WTC11 (cell line): ENCODE results near the gene IFNAR1. TPM values are rescaled to one million over a fixed set of nuclear protein-coding genes. Genes with fewer than 3 reads are reported as not detected.

Experiments used
- ATAC-seq: fragments of 200-7000 bp; cut with Tn5 transposase; 2 replicates; pipeline ENCODE4 v1.10.0; 2021; ENCODE audit warnings: mild to moderate bottlenecking, moderate library complexity
- CTCF ChIA-PET: fragments of 300-600 bp; sonication (Branson Sonifier 250); formaldehyde crosslinking; loops from one replicate; lab custom pipeline; 2021; ENCODE audit warnings: antibody characterized with exemption; lab: Charles Lee
- POLR2A ChIA-PET: fragments of 350-600 bp; sonication (Branson Sonifier 250); formaldehyde crosslinking; loops from one replicate; lab custom pipeline; 2021; ENCODE audit warnings: antibody characterized with exemption; lab: Charles Lee
- DNase-seq: peaks from one replicate; pipeline ENCODE4 v3.0.0; 2021; ENCODE audit warnings: low spot score
- H3K27ac Mint-ChIP-seq: 2 replicates; pipeline ENCODE4 v1.8.0; 2021; ENCODE audit warnings: mixed read lengths
- H3K27me3 Mint-ChIP-seq: 2 replicates; pipeline ENCODE4 v1.8.0; 2021; ENCODE audit warnings: low read depth, mild to moderate bottlenecking, moderate library complexity, mixed read lengths
- H3K36me3 Mint-ChIP-seq: 2 replicates; pipeline ENCODE4 v1.8.0; 2021; ENCODE audit warnings: mixed read lengths
- H3K4me1 Mint-ChIP-seq: 2 replicates; pipeline ENCODE4 v1.8.0; 2022; ENCODE audit warnings: mixed read lengths
- H3K4me3 Mint-ChIP-seq: 2 replicates; pipeline ENCODE4 v1.8.0; 2021; ENCODE audit warnings: mild to moderate bottlenecking, moderate library complexity, mixed read lengths
- H3K9me3 Mint-ChIP-seq: 2 replicates; pipeline ENCODE4 v1.8.0; 2021; ENCODE audit warnings: mixed read lengths
- ATF1 ChIP-seq: sonication (generic); formaldehyde crosslinking; IDR thresholded peaks from 2 replicates; pipeline ENCODE4 v1.8.1; 2023; ENCODE audit warnings: mild to moderate bottlenecking, moderate library complexity, missing genetic modification reagents
- ETV6 ChIP-seq: sonication (generic); formaldehyde crosslinking; IDR thresholded peaks from 2 replicates; pipeline ENCODE4 v1.8.1; 2022; ENCODE audit warnings: mild to moderate bottlenecking, missing genetic modification reagents
- FOXK1 ChIP-seq: sonication (generic); formaldehyde crosslinking; IDR thresholded peaks from 2 replicates; pipeline ENCODE4 v1.8.0; 2022; ENCODE audit warnings: mild to moderate bottlenecking, moderate library complexity, missing genetic modification reagents
- FOXP1 ChIP-seq: sonication (generic); formaldehyde crosslinking; IDR thresholded peaks from 2 replicates; pipeline ENCODE4 v1.8.0; 2022; ENCODE audit warnings: missing genetic modification reagents, mild to moderate bottlenecking, moderate library complexity, borderline replicate concordance
- HMGA2 ChIP-seq: fragments of 250-450 bp; sonication (Bioruptor Pico); IDR thresholded peaks from 2 replicates; pipeline ENCODE4 v1.4.0; 2021; ENCODE audit warnings: mild to moderate bottlenecking, moderate library complexity
- IRF2 ChIP-seq: sonication (generic); formaldehyde crosslinking; IDR thresholded peaks from 2 replicates; pipeline ENCODE4 v1.8.0; 2022; ENCODE audit warnings: low read depth, missing genetic modification reagents, borderline replicate concordance
- KAT7 ChIP-seq: sonication (generic); formaldehyde crosslinking; IDR thresholded peaks from 2 replicates; pipeline ENCODE4 v1.8.1; 2023; ENCODE audit warnings: missing genetic modification reagents, mild to moderate bottlenecking, borderline replicate concordance
- MXD4 ChIP-seq: fragments of 250-450 bp; sonication (Bioruptor Pico); IDR thresholded peaks from 2 replicates; pipeline ENCODE4 v1.8.0; 2021; ENCODE audit warnings: mild to moderate bottlenecking, moderate library complexity, borderline replicate concordance
- NFATC4 ChIP-seq: fragments of 250-450 bp; sonication (Bioruptor Pico); IDR thresholded peaks from 2 replicates; pipeline ENCODE4 v1.9.0; 2021; ENCODE audit warnings: mild to moderate bottlenecking
- NFE2L1 ChIP-seq: sonication (generic); formaldehyde crosslinking; IDR thresholded peaks from 2 replicates; pipeline ENCODE4 v1.8.1; 2023; ENCODE audit warnings: missing genetic modification reagents
- NR1H2 ChIP-seq: sonication (generic); formaldehyde crosslinking; IDR thresholded peaks from 2 replicates; pipeline ENCODE4 v1.9.0; 2021; ENCODE audit warnings: mild to moderate bottlenecking, moderate library complexity, missing genetic modification reagents
- SOX15 ChIP-seq: fragments of 250-450 bp; sonication (Bioruptor Pico); IDR thresholded peaks from 2 replicates; pipeline ENCODE4 v1.9.0; 2021; ENCODE audit warnings: mild to moderate bottlenecking
- SP1 ChIP-seq: sonication (generic); formaldehyde crosslinking; conservative IDR thresholded peaks from 2 replicates; pipeline ENCODE4 v1.8.1; 2022; ENCODE audit warnings: missing genetic modification reagents
- ZNF232 ChIP-seq: sonication (generic); formaldehyde crosslinking; IDR thresholded peaks from 2 replicates; pipeline ENCODE4 v1.8.0; 2022; ENCODE audit warnings: mild to moderate bottlenecking, missing genetic modification reagents
- ZNF396 ChIP-seq: fragments of 250-450 bp; sonication (Bioruptor Pico); IDR thresholded peaks from 2 replicates; pipeline ENCODE4 v1.8.0; 2021; ENCODE audit warnings: mild to moderate bottlenecking, moderate library complexity, borderline replicate concordance
- total RNA-seq: library from RNA; stranded (reverse); gene quantifications from 3 replicates; pipeline ENCODE4 v1.2.3, GENCODE V29; 2021
- TF ChIP-seq, protein P1 (sequence below): sonication (generic); formaldehyde crosslinking; IDR thresholded peaks from 2 replicates; pipeline ENCODE4 v1.8.0; 2022; ENCODE audit warnings: mild to moderate bottlenecking, missing genetic modification reagents
- TF ChIP-seq, protein P2 (sequence below): fragments of 250-450 bp; sonication (Bioruptor Pico); conservative IDR thresholded peaks from 2 replicates; pipeline ENCODE4 v1.9.0; 2021; ENCODE audit warnings: mild to moderate bottlenecking
- TF ChIP-seq, protein P3 (sequence below): sonication (generic); formaldehyde crosslinking; IDR thresholded peaks from 2 replicates; pipeline ENCODE4 v1.8.1; 2023; ENCODE audit warnings: mild to moderate bottlenecking, missing genetic modification reagents, moderate library complexity
- TF ChIP-seq, protein P4 (sequence below): sonication (generic); formaldehyde crosslinking; IDR thresholded peaks from 2 replicates; pipeline ENCODE4 v1.8.0; 2022; ENCODE audit warnings: mild to moderate bottlenecking, missing genetic modification reagents
- TF ChIP-seq, protein P5 (sequence below): sonication (generic); formaldehyde crosslinking; IDR thresholded peaks from 2 replicates; pipeline ENCODE4 v1.8.1; 2023; ENCODE audit warnings: mild to moderate bottlenecking, missing genetic modification reagents, borderline replicate concordance
- TF ChIP-seq, protein P6 (sequence below): sonication (generic); formaldehyde crosslinking; IDR thresholded peaks from 2 replicates; pipeline ENCODE4 v1.8.1; 2023; ENCODE audit warnings: mild to moderate bottlenecking, missing genetic modification reagents, moderate library complexity

IFNAR1 gene
- total RNA-seq, 1 experiment from 2014 or later, result 12.2 TPM

DNA sequence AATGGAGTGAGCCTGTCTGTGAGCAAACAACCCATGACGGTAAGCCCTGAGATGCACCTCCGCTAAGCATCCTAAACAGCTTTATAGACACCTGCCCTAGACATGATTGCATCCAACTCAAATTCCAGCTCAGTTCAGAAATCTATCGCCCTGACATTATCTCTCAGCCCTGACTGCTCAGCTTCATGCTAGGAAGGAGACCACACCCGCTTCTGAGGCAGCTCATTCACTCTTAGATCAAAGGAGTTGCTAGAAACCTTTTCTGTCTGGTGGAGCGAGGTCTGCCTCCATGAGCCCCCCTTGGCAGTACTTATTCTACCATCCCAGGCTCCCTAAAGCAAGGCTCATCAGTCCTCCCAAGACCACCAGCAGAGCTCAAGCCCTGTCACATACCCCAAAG is 41.6 kb upstream of the IFNAR1 start:
- ChIA-PET CTCF (interaction anchor here (2.2 kb wide), 1 partner anchor 78 kb away, joined by 7 read pairs; no protein-coding TSS in a partner anchor), POLR2A (interaction anchor here (1.0 kb wide), 1 partner anchor 42 kb away, joined by 3 read pairs; the partner anchor contains the start of gene IFNAR1)
- TF ChIP-seq, protein P1, sequence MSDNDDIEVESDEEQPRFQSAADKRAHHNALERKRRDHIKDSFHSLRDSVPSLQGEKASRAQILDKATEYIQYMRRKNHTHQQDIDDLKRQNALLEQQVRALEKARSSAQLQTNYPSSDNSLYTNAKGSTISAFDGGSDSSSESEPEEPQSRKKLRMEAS (CRISPR knock-in tag), result no peak
- TF ChIP-seq NR1H2 (CRISPR knock-in tag), result no peak
- no peak for TF ChIP-seq MXD4 (CRISPR knock-in tag)
- no peak for TF ChIP-seq ZNF232 (CRISPR knock-in tag)
- TF ChIP-seq NFATC4 (CRISPR knock-in tag), result no peak
- no peak for TF ChIP-seq NFE2L1 (CRISPR knock-in tag)
- TF ChIP-seq FOXK1 (CRISPR knock-in tag), result no peak
- H3K27me3 Mint-ChIP-seq, result no peaks in the 10 kb centered on the region
- no peak for ATAC-seq
- no peak overlapping the region for H3K27ac Mint-ChIP-seq
- H3K4me3 Mint-ChIP-seq, result no peak overlapping the region
- DNase-seq, result no peak
- no peaks in the 10 kb centered on the region for H3K4me1 Mint-ChIP-seq
- peaks cover 18% of the 10 kb centered on the region for H3K9me3 Mint-ChIP-seq
- peaks cover 12% of the 10 kb centered on the region for H3K36me3 Mint-ChIP-seq

DNA sequence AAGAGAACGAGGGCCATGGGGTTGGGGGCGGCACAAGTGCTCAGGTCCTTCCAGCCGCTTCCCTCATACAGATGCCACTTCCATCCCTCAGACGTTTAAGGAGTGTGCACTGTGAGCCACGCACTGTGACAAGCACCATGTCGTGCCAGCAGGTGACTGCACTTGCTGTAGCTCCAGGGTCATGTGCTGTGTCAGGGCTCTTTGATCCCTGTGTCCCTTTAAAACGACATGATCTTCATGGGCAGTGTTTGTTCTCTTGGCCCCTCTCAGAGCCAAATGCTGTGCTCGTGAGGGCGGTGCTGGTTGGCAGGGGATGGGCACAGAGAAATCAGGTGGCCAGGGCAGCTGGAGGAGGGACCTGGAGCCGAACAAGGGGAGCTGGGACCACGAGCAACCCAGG is 38.7 kb upstream of the IFNAR1 start:
- Mint-ChIP-seq H3K27me3 (no peaks in the 10 kb centered on the region), H3K9me3 (no peaks in the 10 kb centered on the region), H3K4me3 (no peak overlapping the region), H3K4me1 (no peaks in the 10 kb centered on the region), H3K27ac (0 out of 2 replicates have a peak overlapping the region, but pooled peaks have one; percentile 25), H3K36me3 (peaks cover 4% of the 10 kb centered on the region)
- ATAC-seq (no peak), DNase-seq (no peak)
- TF ChIP-seq HMGA2 (CRISPR knock-in tag) (no peak), KAT7 (CRISPR knock-in tag) (no peak)
- ChIA-PET POLR2A (no interaction called here), CTCF (no interaction called here)

DNA sequence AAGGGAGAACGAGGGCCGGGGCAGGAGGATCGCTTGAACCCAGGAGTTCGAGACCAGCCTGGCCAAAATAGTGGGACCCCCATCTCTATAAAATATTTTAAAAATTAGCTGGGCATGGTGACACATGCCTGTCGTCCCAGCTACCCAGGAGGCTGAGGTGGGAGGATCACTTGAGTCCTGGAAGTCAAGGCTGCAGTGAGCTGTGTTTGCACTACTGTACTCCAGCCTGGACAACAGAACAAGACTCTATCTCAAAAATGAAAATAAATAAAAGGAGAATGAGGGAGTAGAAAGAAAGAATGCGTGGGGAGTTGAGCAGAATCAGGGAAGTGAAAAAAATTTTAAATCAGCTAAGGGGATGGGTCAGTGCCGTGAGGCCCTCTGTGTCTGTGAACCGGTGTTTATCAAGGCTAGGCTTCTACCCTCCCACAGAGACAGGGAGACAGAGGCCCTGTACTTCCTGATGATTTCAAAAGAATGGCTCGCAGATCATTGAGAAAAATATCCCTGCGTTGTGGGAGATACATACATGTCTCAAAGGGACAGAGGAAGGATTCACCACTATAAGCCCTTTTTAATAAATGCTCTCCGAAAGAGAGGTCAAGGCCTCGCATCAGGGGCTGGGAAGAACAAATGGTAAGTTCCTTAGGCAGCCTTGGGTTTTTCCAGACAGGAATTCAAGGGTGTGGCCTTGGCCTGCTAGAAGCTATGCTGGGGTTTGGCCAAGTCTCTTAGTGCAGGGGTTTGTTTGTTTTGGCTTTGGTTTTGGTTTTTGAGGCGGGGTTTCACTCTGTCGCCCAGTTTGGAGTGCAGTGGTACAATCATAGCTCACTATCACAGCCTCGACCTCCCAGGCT is 37.9 kb upstream of the IFNAR1 start:
- DNase-seq, result no peak
- ChIA-PET POLR2A (no interaction called here), CTCF (no interaction called here)
- Mint-ChIP-seq H3K4me1 (no peaks in the 10 kb centered on the region), H3K9me3 (no peaks in the 10 kb centered on the region), H3K27me3 (no peaks in the 10 kb centered on the region), H3K4me3 (no peak overlapping the region), H3K27ac (no peak overlapping the region), H3K36me3 (peaks cover 4% of the 10 kb centered on the region)
- no peak for ATAC-seq
- no peak for TF ChIP-seq IRF2
- TF ChIP-seq, protein P2, sequence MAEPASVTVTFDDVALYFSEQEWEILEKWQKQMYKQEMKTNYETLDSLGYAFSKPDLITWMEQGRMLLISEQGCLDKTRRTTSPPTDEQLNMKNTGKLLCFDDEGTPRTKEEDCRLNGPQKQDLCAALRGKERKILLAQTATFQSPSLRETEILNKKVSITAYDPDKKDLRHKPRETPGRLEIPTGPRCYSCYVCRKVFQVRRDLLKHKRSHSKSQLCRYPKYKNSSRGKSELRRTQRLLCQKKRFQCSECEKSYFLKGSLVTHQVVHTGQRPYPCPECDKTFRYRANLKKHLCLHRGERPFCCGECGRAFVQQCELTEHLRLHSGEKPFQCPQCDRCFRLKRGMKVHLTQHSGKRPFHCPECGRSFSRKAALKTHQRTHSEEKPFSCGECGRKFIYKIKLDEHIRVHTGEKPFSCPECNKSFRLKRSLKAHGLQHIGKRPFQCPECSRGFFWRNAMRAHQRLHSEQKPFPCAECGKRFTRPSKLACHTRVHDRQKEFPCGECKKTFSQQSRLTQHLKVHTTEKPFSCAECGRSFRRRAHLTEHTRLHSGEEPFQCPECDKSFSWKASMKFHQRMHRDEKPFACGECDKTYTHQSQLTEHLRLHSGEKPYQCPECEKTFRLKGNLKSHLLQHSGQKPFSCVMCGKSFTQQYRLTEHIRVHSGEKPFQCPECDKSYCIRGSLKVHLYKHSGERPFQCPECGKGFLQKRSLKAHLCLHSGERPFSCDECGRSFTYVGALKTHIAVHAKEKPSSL (CRISPR knock-in tag), result no peak
- no peak for TF ChIP-seq SOX15 (CRISPR knock-in tag)
- TF ChIP-seq, protein P3, sequence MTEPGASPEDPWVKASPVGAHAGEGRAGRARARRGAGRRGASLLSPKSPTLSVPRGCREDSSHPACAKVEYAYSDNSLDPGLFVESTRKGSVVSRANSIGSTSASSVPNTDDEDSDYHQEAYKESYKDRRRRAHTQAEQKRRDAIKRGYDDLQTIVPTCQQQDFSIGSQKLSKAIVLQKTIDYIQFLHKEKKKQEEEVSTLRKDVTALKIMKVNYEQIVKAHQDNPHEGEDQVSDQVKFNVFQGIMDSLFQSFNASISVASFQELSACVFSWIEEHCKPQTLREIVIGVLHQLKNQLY, result no peak
- TF ChIP-seq FOXK1 (CRISPR knock-in tag), result no peak
- TF ChIP-seq SP1 (CRISPR knock-in tag), result no peak
- TF ChIP-seq, protein P4, sequence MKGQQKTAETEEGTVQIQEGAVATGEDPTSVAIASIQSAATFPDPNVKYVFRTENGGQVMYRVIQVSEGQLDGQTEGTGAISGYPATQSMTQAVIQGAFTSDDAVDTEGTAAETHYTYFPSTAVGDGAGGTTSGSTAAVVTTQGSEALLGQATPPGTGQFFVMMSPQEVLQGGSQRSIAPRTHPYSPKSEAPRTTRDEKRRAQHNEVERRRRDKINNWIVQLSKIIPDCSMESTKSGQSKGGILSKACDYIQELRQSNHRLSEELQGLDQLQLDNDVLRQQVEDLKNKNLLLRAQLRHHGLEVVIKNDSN (CRISPR knock-in tag), result no peak
- TF ChIP-seq, protein P5, sequence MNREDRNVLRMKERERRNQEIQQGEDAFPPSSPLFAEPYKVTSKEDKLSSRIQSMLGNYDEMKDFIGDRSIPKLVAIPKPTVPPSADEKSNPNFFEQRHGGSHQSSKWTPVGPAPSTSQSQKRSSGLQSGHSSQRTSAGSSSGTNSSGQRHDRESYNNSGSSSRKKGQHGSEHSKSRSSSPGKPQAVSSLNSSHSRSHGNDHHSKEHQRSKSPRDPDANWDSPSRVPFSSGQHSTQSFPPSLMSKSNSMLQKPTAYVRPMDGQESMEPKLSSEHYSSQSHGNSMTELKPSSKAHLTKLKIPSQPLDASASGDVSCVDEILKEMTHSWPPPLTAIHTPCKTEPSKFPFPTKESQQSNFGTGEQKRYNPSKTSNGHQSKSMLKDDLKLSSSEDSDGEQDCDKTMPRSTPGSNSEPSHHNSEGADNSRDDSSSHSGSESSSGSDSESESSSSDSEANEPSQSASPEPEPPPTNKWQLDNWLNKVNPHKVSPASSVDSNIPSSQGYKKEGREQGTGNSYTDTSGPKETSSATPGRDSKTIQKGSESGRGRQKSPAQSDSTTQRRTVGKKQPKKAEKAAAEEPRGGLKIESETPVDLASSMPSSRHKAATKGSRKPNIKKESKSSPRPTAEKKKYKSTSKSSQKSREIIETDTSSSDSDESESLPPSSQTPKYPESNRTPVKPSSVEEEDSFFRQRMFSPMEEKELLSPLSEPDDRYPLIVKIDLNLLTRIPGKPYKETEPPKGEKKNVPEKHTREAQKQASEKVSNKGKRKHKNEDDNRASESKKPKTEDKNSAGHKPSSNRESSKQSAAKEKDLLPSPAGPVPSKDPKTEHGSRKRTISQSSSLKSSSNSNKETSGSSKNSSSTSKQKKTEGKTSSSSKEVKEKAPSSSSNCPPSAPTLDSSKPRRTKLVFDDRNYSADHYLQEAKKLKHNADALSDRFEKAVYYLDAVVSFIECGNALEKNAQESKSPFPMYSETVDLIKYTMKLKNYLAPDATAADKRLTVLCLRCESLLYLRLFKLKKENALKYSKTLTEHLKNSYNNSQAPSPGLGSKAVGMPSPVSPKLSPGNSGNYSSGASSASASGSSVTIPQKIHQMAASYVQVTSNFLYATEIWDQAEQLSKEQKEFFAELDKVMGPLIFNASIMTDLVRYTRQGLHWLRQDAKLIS (CRISPR knock-in tag), result no peak
- TF ChIP-seq KAT7 (CRISPR knock-in tag), result no peak
- TF ChIP-seq ZNF396 (CRISPR knock-in tag), result no peak
- TF ChIP-seq FOXP1 (CRISPR knock-in tag), result no peak
- TF ChIP-seq NFE2L1 (CRISPR knock-in tag), result no peak
- TF ChIP-seq ETV6 (CRISPR knock-in tag), result no peak
- TF ChIP-seq, protein P6, sequence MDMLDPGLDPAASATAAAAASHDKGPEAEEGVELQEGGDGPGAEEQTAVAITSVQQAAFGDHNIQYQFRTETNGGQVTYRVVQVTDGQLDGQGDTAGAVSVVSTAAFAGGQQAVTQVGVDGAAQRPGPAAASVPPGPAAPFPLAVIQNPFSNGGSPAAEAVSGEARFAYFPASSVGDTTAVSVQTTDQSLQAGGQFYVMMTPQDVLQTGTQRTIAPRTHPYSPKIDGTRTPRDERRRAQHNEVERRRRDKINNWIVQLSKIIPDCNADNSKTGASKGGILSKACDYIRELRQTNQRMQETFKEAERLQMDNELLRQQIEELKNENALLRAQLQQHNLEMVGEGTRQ (CRISPR knock-in tag), result no peak
- no peak for TF ChIP-seq ATF1
